Chondrocyte (in vitro differentiated cells): ENCODE results near the gene RND1. TPM values are rescaled to one million over a fixed set of nuclear protein-coding genes. Genes with fewer than 3 reads are reported as not detected.

Source experiments
- DNase-seq: peaks from one replicate; pipeline ENCODE4 v3.0.0; 2021; ENCODE audit warnings: mixed read lengths, low spot score
- H3K27ac Mint-ChIP-seq: one replicate; pipeline ENCODE4 v1.8.0; 2021; ENCODE audit warnings: mild to moderate bottlenecking, moderate library complexity, mixed read lengths; ENCODE audit not compliant: unreplicated experiment
- H3K27me3 Mint-ChIP-seq: 2 replicates; pipeline ENCODE4 v1.8.0; 2021; ENCODE audit warnings: low read depth, mixed read lengths
- H3K36me3 Mint-ChIP-seq: 2 replicates; pipeline ENCODE4 v1.8.0; 2021; ENCODE audit warnings: low read depth, mixed read lengths
- H3K4me1 Mint-ChIP-seq: 2 replicates; pipeline ENCODE4 v1.8.0; 2021; ENCODE audit warnings: low read depth, mild to moderate bottlenecking, mixed read lengths
- H3K4me3 Mint-ChIP-seq: one replicate; pipeline ENCODE4 v1.8.0; 2021; ENCODE audit warnings: mild to moderate bottlenecking, moderate library complexity, mixed read lengths; ENCODE audit not compliant: unreplicated experiment
- H3K9me3 Mint-ChIP-seq: 2 replicates; pipeline ENCODE4 v1.8.0; 2021; ENCODE audit warnings: low read depth, mixed read lengths
- CTCF ChIP-seq: fragments of 200-600 bp; sonication (generic); IDR thresholded peaks from 2 replicates; pipeline ENCODE4 v1.5.0; 2021; ENCODE audit warnings: antibody characterized with exemption, mild to moderate bottlenecking, moderate library complexity
- total RNA-seq: library from RNA; stranded (reverse); gene quantifications from 3 replicates; pipeline ENCODE4 v1.2.1, GENCODE V29; 2021

Gene RND1
- total RNA-seq, 1 donor from 2014 or later: 0.99 TPM

DNA sequence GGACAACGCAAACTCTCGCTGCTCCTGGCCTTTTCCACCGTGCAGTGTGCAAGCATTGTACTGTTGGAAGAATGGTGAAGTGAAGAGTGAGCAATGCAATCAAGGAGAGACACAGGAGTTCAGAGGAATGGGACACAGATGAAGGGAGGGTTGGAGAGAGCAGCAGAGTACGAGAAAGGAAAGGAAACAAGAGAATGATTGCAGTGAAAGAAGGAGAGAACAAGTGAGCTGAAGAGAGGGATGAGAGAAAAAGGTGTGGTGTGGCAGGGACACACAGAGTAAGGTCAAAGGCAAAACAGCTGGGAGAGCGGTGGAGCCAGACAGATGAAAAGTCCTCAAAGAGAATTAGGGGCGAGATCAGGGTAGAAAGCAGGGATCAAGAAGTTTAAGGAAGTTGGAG lies 34.4 kb downstream of the RND1 start:
- Mint-ChIP-seq H3K4me3 (no peak overlapping the region), H3K27me3 (no peaks in the 10 kb centered on the region), H3K9me3 (no peaks in the 10 kb centered on the region), H3K4me1 (no peaks in the 10 kb centered on the region), H3K36me3 (peaks cover 41% of the 10 kb centered on the region), H3K27ac (no peak overlapping the region)
- no peak for DNase-seq
- TF ChIP-seq CTCF: no peak

DNA sequence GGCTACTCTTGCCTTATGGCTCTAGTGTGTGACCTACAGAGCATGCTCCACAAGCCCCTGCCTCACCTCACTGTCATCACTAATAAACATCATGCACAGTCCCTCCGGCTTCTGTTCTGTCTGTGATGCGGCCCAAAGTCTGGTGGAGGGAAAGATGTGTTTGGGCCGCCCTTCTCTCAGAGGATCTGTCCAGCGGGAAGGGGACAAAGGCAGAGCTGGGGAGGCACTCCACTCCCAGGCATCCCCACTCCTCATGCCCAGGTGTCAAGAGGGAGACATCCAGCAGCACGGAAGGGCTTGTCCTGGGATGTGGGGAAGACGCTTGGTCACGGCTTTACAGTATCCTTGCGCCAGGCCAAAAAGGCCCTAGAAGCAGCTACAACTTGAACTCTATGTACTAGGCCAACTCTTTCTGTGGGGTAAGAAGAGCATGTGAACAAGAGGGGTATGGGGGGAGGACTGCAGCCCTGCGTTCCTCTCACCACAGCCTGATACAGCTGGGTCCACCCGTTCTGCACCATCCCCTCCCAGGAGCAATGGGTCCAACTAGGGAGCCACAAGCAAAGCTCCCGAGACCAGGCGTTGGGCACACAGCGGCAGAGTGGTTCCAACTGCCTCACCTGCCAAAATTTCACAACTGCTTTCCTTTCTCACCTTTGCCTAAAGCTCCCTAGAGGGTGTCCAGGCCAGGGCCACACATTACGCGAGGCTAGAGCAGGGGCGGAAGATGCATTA lies 36.7 kb downstream of the RND1 start:
- Mint-ChIP-seq H3K4me1 (no peaks in the 10 kb centered on the region), H3K27me3 (no peaks in the 10 kb centered on the region), H3K27ac (no peak overlapping the region), H3K4me3 (no peak overlapping the region), H3K36me3 (peaks cover 45% of the 10 kb centered on the region), H3K9me3 (no peaks in the 10 kb centered on the region)
- no peak for TF ChIP-seq CTCF
- no peak for DNase-seq

GRCh38 chr12:48828293-48828692 lies 37.4 kb downstream of the RND1 start:
- Mint-ChIP-seq H3K9me3 (no peaks in the 10 kb centered on the region), H3K4me3 (no peak overlapping the region), H3K27ac (no peak overlapping the region), H3K36me3 (peaks cover 45% of the 10 kb centered on the region), H3K4me1 (no peaks in the 10 kb centered on the region), H3K27me3 (no peaks in the 10 kb centered on the region)
- DNase-seq: no peak
- no peak for TF ChIP-seq CTCF

DNA sequence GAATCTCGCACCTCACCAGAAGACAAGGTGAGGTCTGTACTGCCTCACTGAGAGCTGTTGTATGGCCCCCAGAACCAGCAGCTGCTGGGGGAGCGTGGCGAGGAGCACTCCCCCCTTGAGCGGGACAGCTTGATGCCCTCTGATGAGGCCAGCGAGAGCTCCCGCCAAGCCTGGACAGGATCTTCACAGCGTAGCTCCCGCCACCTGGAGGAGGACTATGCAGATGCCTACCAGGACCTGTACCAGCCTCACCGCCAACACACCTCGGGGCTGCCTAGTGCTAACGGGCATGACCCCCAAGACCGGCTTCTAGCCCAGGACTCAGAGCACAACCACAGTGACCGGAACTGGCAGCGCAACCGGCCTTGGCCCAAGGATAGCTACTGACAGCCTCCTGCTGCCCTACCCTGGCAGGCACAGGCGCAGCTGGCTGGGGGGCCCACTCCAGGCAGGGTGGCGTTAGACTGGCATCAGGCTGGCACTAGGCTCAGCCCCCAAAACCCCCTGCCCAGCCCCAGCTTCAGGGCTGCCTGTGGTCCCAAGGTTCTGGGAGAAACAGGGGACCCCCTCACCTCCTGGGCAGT lies 38.1 kb downstream of the RND1 start:
- Mint-ChIP-seq H3K4me3 (no peak overlapping the region), H3K27me3 (no peaks in the 10 kb centered on the region), H3K27ac (no peak overlapping the region), H3K4me1 (no peaks in the 10 kb centered on the region), H3K36me3 (peaks cover 43% of the 10 kb centered on the region), H3K9me3 (no peaks in the 10 kb centered on the region)
- no peak for DNase-seq
- no peak for TF ChIP-seq CTCF

- H3K36me3 Mint-ChIP-seq: peaks cover 41% of the 10 kb centered on the region
These were observed 38.6 kb downstream of the RND1 start for GRCh38 chr12:48827026-48827425.

More at GRCh38 chr12:48827026-48827425, 38.6 kb downstream of the RND1 start:
- Mint-ChIP-seq H3K9me3 (no peaks in the 10 kb centered on the region), H3K27me3 (no peaks in the 10 kb centered on the region), H3K4me1 (no peaks in the 10 kb centered on the region), H3K4me3 (no peak overlapping the region), H3K27ac (no peak overlapping the region)
- no peak for DNase-seq
- TF ChIP-seq CTCF: no peak
